Heart left ventricle (tissue), 13 donors: Measurements from ENCODE around the gene LSR.

Experiments
- POLR2A ChIP-seq, 2 donors: fragments of 450-650 bp; IDR thresholded peaks; one replicate each; pipeline ENCODE4 v1.6.1; 2017; ENCODE audit warnings: antibody characterized with exemption in 2 of 2, mild to moderate bottlenecking in 2 of 2, moderate library complexity in 2 of 2
- TF ChIP-seq, protein P1 (sequence below), 12 donors: fragments of 200-600 bp; sonication (generic) in 4 of 12; IDR thresholded peaks; one replicate each; pipeline versions ENCODE4 v1.5.0 to v1.8.0; 2018 to 2022; ENCODE audit warnings: antibody characterized with exemption in 12 of 12, mild to moderate bottlenecking in 5 of 12
- donor health status: ischemic (EF 13 %, LVEDD 7.1; RV severe dilation, severe dysfunction).
- donor health status: DM: no; HTN: yes; CAD: no.
- donor health status: DM: no; HTN: no; CAD: no.
- donor health status: ischemic (EF 25% LVEDD 6.9; RV normal size, moderate dysfunction).
- donor health status: ischemic (EF 25% LVEDD 5.7; RV mildly dilated, moderate dysfunction).
- donor health status: ischemic (EF 35%, LVEDD 5.7; RV mildly dilated, moderate dysfunction).
- donor health status: nonischemic (EF 11% LVEDD 7.7; RV severe dilation, severe dysfunction).
- donor health status: DM: yes; HTN: yes; CAD: no.
- donor health status: PGD.
- donor health status: ischemic (EF 29% LVEDD 5.4; RV normal size, mild dysfunction).
- donor health status: nonischemic (EF 23%, LVEDD 6.1; RV moderate dilation, normal function).

DNA sequence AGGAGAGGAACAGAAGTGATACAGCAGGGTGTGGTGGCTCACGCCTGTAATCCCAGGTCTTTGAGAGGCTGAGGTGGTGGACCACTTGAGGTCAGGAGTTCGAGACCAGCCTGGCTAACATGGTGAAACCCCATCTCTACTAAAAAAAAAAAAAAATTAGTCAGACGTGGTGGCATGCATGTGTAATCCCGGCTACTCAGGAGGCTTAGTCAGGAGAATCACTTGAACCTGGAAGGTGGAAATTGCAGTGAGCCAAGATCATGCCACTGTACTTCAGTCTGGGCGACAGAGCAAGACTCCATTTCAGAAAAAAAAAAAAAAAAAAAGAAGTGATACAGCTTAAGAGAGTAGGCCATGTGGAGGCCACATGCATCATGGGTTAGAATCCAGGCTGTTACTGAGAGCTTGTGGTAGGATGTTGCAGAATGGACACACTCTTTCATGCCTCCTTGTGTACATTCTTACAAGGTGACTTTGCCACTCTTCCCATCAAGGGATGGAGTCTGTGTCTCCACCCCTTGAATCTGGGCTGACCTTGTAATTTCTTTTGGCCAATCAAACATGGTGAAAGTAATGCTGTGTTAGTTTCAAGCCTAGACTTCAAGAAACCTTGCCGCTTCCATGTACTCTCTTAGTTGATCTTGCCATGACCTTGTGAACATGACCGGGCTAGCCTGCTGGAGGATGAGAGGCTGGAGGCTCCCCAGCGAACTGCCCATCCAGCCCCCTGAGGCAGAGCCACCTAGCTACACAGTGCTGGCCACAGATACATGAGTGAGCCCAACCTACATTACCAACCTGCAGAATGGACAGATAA lies 32.6 kb upstream of the LSR start:
- TF ChIP-seq POLR2A (IDR thresholded peaks at IDR 0.05), result no peak
- TF ChIP-seq, protein P1, sequence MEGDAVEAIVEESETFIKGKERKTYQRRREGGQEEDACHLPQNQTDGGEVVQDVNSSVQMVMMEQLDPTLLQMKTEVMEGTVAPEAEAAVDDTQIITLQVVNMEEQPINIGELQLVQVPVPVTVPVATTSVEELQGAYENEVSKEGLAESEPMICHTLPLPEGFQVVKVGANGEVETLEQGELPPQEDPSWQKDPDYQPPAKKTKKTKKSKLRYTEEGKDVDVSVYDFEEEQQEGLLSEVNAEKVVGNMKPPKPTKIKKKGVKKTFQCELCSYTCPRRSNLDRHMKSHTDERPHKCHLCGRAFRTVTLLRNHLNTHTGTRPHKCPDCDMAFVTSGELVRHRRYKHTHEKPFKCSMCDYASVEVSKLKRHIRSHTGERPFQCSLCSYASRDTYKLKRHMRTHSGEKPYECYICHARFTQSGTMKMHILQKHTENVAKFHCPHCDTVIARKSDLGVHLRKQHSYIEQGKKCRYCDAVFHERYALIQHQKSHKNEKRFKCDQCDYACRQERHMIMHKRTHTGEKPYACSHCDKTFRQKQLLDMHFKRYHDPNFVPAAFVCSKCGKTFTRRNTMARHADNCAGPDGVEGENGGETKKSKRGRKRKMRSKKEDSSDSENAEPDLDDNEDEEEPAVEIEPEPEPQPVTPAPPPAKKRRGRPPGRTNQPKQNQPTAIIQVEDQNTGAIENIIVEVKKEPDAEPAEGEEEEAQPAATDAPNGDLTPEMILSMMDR (IDR thresholded peaks at IDR 0.05), result no peak
